Measurements from ENCODE around the gene PROK1.
"Not testable (repeated sequence)": the region's sequence is repeated elsewhere in the genome, so short reads cannot be mapped to it uniquely, and the experiment has no call there.

PROK1 gene, protein sequence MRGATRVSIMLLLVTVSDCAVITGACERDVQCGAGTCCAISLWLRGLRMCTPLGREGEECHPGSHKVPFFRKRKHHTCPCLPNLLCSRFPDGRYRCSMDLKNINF

GRCh38 chr1:110450929-110451328, at the start of gene PROK1:
Gene PROK1, plus strand, starts transcription at chr1:110451149. Its CDS starts 68 bp downstream, at chr1:110451217.
- DNase-seq, result no peak

GRCh38 chr1:110403805-110404204, 47.1 kb upstream of the PROK1 start:
- DNase-seq, result no peak

DNA sequence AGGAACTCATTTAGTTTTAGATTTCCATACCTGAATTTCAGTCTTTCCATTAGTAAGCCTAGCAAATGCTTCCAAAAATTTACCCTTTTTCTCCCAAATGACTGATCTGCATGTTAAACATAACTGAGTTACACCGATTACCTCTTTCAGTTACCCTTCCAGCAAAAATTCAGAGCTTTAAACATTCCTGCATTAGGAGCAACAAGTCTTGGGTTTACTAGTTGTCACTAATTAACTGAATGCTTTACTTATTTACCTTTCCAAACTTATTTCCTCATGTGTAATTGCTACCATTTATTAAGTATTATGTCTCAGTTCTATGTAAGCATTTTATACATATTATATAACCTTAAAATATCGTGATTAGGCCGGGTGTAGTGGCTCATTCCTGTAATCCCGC, 46.5 kb upstream of the PROK1 start:
- DNase-seq, result no peak

- DNase-seq, result not testable (repeated sequence)
Observed at GRCh38 chr1:110406407-110406806, 44.5 kb upstream of the PROK1 start.

- DNase-seq, result peak; percentile 96
Observed at GRCh38 chr1:110407260-110408210, 43.4 kb upstream of the PROK1 start, which contains the start of gene LAMTOR5. Gene LAMTOR5, minus strand, starts transcription at chr1:110407694. Its CDS starts 74 bp downstream, at chr1:110407620.

DNA sequence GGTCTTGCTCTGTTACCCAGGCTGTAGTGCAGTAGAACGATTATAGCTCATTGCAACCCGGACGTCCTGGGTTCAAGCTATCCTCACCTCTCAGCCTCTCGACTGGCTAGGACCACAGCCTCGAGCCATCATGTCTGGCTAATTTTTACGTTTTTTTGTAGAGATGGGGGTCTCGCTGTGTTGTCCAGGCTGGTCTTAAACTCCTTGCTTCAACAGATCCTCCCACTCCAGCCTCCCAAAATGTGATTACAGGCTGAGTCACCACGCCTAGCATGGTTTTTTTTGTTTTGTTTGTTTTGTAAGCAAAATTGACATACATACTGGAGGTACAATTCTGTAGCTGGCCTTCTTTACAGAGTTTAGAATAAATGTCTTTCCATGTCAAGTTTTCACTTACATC, 42.5 kb upstream of the PROK1 start:
- no peak for DNase-seq

GRCh38 chr1:110409316-110409715, 41.6 kb upstream of the PROK1 start:
- no peak for DNase-seq

- no peak for DNase-seq
Observed at GRCh38 chr1:110411173-110411735, 39.7 kb upstream of the PROK1 start.

DNA sequence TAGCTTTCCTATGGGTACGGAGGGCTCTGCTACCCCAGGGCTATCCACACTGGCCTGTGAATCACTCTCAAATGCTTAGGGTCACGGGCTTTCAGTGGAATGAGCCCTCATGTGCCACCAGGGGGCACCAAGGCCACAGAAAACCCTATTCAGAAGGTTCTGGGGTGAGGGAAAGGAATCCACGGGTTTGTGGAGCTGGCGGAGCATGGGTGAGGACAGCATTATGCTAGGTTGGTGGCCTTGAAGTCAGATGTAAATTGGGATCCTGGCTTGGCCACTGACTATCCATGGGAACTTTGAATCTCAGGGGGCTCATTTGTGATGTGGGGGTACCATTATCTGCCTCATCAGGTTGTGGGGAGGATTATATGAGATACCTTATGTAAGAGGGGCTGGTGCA, 38.4 kb upstream of the PROK1 start:
- peak; percentile 95 for DNase-seq

GRCh38 chr1:110413045-110413444, 37.9 kb upstream of the PROK1 start:
- DNase-seq, result peak; percentile 60

GRCh38 chr1:110418729-110419128, 32.2 kb upstream of the PROK1 start:
- no peak for DNase-seq

GRCh38 chr1:110420023-110420662, 30.8 kb upstream of the PROK1 start:
- no peak for DNase-seq

DNA sequence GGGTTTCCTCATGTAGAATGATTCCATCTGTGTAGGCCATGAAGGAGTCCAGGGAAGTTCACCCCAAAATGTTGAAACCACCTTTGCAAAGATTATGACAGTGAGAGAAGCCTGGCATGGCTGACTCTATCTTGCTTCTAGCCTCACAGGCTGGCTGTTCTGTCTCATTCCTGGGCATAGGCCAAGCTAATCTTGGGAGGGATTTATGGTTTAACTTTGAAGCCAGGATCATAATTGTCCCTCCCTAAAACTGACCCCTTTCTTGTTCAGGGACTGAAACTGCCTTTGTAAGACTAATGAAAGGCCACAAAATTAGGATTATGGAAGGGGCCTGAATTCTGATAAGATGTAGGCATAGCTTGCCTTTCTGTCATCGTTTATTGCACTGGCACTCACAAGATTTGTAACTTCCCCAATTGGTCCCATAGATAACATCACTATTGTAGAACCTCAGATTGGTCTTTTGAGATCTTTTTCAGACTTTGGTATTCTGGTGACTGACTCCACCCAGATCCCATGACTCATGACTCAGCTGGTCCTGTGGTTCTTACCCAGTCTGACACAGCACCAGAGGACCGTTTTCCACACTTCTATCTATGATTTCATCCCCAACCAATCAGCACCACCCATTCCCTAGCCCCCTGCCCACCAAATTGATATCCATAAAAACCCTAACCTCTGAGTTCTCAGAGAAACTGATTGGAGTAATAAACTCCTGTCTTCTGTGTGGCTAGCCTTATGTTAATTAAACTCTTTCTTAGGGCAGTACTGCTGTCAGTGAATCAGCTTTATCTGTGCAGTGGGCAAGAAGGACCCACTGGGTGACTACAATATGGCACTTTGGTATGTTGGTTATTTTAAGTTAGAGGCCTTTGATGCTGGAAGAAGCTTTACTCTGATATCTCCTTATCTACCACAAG, 29.8 kb upstream of the PROK1 start:
- DNase-seq, result peak; percentile 79

- no peak for DNase-seq
Observed at GRCh38 chr1:110424699-110425611, 26.0 kb upstream of the PROK1 start.

DNA sequence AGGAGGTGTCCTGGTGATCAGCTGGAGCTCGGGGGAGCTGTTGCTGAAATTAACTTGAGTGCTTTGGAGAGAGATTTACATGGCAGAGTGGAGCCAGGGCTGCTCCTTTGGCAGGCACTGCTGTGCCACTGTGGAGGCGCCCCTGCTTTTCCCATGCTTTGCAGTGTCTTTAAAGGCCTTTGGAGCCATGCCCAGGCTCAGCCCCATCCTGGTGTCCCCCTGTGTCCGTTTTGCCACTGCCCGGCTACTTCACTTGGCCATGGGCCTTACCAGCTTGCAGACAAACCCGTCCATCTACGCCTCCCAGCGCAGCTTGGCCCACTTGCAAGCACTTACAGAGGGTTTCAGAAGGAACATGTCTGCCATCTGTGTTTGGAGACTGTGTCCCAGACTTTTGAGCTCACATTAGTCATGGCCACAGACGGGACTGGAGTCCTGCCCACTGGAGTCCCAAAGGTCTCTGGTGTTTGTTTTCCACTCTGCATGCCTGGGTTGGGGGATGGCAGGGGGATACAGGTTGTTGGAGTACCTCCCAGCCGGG, 25.3 kb upstream of the PROK1 start:
- DNase-seq, result no peak

DNA sequence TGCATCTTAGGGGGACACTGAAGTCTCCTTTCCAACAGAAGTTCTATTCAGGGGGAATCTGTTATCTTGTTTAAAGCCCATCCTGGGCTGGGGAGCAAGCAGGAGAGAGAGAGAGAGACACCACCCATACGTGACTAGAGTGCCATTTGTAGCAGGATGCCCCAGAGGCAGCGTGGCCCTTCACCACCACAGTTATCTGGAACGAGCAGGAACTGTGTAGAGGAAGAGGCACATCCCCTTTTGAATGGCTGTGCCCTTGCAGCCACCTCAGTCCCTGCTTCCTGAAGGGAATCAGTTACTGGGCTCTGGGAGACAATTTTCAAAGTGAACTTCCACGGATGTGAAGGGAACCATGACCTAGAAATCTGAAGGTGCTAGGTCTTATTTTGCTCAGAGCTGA, 24.1 kb upstream of the PROK1 start:
- peak; percentile 72 for DNase-seq

GRCh38 chr1:110428946-110429345, 22.0 kb upstream of the PROK1 start:
- no peak for DNase-seq

DNA sequence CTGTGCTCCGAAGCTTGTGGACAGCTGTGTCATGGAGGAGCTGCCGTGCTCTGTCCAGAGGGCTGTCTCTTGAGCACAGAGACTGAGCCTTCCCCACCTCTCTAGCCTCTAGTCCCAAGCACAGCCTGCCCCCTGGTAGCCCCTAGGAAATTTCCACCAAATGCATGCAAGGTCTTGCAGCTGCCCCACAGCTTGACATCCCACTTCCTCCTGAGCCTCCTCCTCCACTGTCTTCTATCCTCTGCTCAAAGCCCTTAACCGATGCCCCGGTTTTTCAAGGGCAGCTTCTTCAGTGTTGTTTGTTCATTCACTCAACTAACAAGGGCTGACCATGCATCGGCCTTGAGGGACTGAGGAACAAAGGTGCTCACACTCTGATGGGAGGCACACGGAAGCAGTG, 20.6 kb upstream of the PROK1 start:
- no peak for DNase-seq

DNA sequence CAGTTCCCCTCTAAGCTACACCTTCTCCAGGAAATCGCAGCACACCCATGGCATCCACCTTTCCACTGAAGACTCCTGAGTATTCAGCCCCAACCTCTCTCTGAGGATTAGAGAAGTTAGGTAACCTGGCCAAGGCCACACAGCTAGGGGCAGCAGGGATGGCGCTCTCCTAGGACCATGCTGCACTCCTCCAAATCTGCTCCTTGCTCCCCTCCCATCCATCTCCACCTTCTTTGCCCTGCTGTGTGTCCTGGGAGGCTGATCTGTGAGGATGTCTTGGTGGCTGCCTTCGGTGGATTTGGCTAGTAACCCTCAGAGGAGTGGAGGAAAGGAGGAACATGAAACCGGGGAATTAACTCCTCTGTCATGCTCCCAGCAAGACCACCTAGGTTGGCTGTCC, 20.0 kb upstream of the PROK1 start:
- DNase-seq, result no peak

GRCh38 chr1:110433213-110433612, 17.7 kb upstream of the PROK1 start:
- DNase-seq, result no peak

DNA sequence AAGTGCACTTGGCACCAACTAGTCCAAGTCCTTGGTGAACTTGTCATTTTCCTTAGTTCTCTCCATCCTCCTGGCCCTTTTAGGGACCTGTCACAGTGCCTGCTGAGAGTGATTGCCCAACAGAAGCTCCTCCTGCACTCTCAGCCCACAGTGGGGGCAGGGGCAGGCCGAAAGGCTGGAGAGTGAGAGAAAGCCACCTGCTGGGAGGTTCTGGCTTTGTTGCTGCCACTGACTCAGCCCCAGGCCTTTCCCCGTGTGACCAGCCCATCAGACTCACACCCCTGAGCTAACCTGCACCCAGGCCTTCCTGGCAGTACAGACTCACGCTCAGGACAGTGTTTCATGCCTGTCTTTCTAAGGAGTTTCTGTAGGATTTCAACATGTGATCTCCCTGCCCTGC, 17.1 kb upstream of the PROK1 start:
- peak; percentile 68 for DNase-seq

Data from hematopoietic multipotent progenitor cell treated with erythropoietin and hydrocortisone succinate and interleukin-3 and kit ligand, for 6 days (in vitro differentiated cells).